NCI-H510A (cell line): Measurements from ENCODE around the gene XRCC5.
"Not testable (repeated sequence)": the region's sequence is repeated elsewhere in the genome, so short reads cannot be mapped to it uniquely, and the experiment has no call there.

Source experiments
- DNase-seq: peaks from one replicate; lab custom pipeline; 2025; lab: John Stamatoyannopoulos, UW

Gene XRCC5

DNA sequence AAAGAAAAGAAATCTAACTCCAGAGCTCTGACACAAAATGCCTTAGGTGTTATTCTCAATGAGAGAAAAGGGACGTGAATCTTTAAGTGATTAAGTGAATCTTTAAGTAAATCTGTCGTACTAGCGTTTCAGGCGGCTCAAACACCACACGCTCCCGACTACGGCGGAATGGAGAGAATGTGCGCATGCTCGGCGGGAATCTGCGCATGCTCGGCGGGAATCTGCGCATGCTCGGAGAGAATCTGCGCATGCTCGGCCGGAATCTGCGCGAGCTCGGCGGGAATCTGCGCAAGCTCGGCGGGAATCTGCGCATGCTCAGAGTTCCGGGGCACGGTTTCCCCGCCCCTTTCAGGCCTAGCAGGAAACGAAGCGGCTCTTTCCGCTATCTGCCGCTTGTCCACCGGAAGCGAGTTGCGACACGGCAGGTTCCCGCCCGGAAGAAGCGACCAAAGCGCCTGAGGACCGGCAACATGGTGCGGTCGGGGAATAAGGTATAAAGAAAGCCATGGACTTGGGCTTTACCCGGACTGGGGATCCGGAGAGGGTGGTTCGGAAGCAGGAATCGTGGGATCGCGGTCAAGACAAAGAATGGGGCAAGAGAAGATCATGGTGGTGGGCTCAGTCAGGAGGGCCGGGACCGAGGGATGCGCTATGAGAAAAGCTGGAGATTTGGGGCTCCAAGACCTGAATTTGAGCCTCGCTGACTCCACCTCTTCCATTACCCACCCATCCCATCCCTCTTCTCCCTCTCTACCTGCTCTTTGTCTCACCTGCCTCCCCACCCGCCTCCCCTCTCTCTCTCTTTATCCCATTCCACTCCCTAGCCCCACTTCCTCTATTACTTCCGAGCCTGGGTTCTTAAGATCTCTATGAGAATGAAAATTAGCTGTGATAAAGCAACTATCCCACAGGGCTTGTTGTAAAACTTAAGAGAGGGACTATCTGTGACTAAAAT lies at the start of gene XRCC5:
TSS of gene XRCC5 (plus strand) at position 382 of the 955 bp plus-strand sequence. CDS start at position 471, 89 bp downstream.
- peak; percentile 92 for DNase-seq

DNA sequence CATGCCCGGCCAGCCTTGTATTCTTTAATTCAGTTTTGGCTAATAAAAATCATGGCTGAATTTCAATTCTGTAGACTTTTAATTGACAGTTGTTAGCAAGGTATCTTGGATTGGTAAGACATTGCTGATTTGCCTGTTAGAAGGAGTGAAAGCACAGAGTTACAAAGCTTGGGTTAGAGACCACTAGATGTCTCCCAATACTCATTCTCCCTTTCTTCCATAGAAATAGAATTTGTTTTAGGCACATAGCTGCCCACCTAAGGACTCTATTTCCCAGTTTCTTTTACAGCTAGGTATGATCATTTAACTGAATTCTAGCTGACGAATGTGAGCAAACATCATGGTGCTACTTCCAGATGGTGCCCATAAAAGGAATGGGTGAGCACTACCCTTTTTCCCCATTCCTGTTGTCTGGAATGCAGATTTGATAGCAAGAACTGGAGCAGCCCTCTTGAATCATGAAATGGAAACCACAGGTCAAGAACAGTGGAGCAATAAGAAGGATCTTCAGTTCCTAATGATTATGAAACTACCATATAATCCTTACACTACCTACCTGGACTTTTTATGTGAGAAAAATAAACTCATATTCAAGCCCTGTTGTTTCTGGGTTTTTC lies 45.0 kb upstream of the XRCC5 start:
- no peak for DNase-seq

DNA sequence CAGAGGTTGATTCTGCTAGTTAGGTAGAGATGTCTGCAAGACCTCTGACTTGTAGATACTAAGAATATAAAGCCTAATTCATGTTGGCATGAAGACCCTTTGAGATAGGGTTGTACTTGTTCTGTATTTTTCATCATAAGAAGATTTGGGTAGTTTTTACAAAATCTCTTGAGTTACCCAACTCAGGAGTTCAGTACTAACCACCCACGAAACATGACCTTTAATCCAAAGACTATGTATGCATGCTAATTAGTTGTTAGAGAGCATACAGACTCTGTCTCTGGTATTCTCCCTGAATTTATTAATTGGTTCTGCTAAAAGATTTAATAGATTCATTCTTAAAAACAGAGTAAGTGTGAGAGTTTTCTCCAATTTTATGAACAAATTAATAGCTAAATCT lies 44.5 kb upstream of the XRCC5 start:
- no peak for DNase-seq

DNA sequence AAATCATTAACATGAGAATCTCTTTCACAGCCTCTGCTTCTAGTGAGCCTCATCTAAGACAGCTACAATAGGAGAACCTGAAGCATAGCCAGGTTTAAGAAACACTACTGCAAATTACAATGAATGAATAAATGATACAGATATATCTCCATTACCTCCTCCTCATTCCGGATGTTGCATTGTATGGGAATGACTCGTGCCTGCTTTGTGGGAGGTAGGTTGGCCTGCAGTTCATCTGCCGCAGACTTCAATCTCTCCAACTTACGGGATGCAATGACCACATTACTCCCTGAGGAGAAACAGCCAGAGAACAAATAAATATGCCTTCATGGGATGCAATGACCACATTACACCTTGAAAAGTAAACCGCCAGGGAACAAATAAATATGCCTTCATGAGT lies 42.9 kb upstream of the XRCC5 start:
- no peak for DNase-seq

DNA sequence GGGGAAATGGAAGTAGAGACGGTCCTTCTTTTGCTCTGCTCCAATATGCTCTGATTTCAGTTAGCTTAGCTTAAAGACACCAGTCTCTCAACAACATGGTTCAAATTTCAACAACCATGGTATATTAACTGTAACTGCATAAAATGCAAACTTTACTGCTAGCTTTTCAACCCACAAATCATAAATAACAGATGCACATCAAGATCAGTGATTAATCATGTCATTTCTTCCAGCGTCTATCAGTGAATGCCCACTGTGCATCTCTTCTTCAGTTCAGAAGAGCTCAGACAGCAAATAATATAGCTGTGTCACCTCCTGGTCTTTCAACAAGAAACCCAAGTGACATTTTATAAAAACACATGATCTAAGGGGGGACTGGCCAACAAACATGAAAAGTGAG lies 40.1 kb upstream of the XRCC5 start:
- DNase-seq: no peak

DNA sequence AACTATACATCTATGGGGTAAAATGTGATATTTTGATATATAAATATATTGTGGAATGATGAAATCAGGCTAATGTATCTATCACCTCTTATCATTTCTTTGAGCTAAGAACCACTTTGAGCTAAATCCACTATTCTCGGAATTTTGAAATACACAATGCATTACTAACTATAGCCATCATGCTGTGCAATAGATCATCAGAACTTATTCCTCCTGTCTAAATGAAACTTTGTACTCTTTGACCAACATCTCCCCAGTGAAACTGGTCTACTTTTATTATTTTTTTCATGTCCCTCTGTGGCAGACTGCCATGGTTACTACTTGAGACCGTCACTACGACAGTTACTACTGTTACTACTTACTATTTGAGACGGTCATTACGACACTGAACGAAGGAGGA lies 39.0 kb upstream of the XRCC5 start:
- DNase-seq: no peak

DNA sequence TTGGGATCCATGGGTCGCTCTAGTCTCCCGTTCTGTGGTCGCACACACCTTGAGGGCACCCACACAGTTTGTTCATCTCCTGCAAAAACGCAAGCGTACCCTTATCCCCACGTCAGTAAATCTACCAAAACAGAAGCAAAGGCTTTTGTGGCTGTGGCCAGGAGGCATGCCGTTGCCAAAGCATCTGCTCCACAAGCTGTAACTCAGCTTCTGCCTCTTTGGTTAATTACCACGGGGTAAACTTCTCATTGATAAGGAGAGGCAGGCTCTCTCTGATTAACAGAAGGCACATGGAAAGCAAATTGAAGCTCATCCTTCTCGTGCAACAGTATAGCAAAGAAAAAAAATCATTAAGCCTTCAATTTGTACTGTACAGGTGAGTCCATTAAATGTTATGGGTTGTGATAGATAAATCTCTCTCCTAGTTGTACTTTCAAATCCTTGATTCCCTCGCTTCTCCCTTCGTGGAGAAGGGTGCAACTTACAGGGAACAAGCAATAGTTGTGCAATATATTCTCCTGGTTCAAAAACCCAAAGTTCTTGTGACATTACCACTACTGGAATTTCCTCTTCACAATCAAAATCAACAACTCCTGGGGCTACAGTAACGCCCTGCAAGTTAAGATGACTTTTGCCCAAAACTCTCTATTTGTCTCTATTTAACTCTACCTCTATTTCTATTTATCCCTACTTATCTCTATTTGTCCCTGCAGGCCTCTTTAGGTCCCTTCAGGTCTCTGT lies 37.9 kb upstream of the XRCC5 start:
- no peak for DNase-seq

DNA sequence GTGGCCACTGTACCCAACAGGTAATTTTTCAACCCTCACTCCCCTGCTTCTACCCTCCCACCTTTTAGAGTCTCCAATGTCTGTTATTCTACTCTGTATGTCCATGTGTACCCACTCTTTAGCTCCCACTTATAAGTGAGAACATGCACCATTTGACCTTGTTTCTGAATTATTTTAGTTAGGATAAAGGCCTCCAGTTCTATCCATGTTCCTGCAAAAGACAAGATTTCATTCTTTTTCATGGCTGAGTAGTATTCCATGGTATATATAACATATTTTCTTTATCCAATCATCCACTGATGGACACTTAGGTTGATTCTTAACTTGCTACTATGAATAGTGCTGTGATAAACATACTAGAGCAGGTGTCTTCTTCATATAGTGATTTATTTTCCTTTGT lies 36.7 kb upstream of the XRCC5 start:
- DNase-seq: no peak

DNA sequence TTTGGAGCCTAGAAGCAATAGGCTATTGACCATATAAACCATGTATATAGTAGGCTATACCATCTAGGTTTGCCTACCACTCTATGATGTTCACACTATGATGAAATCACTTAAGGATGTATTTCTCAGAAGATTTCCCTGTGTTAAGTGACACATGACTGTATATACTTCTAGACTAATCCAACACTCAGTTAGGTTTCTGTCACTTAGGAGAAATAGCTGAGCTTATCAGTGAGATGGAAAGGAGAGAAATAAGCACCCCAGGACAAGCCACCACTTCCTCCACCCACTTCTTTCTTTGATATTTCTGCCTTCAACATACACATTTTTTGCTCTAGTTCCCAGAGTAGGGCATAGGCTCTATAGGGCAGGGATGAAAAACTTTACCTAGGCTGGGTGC lies 35.4 kb upstream of the XRCC5 start:
- DNase-seq: no peak

DNA sequence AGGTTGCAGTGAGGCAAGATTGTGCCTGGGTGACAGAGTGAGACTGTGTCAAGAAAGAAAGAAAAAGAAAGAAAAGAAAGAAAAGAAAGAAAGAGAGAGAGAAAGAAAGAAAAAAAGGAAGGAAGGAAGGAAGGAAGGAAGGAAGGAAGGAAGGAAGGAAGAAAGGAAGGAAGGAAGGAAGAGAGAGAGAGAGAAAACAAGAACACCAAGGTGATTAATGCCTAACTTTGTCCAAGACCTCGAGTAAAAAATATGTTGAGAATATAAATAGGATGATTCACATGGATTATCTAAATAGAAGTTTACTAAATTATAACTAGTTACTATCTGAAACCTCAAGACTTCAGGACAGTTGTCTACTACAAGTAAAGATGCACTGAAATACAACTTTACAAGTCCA lies 34.8 kb upstream of the XRCC5 start:
- no peak for DNase-seq

DNA sequence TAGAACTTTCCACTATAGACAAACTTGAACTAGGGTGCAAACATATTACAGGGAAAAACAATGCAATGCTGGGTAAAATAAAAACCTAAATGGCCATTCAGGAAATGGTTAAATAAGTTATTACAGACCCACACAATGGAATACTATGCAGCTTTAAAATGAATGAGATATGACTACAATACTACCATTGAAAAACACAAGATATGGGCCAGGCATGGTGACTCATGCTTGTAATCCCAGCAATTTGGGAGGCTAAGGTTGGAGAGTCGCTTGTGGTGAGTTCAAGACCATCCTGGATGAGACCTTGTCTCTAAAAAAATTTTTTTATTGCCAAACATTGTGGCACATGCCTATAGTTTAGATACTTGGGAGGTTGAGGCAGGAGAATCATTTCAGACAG lies 34.4 kb upstream of the XRCC5 start:
- DNase-seq: no peak

DNA sequence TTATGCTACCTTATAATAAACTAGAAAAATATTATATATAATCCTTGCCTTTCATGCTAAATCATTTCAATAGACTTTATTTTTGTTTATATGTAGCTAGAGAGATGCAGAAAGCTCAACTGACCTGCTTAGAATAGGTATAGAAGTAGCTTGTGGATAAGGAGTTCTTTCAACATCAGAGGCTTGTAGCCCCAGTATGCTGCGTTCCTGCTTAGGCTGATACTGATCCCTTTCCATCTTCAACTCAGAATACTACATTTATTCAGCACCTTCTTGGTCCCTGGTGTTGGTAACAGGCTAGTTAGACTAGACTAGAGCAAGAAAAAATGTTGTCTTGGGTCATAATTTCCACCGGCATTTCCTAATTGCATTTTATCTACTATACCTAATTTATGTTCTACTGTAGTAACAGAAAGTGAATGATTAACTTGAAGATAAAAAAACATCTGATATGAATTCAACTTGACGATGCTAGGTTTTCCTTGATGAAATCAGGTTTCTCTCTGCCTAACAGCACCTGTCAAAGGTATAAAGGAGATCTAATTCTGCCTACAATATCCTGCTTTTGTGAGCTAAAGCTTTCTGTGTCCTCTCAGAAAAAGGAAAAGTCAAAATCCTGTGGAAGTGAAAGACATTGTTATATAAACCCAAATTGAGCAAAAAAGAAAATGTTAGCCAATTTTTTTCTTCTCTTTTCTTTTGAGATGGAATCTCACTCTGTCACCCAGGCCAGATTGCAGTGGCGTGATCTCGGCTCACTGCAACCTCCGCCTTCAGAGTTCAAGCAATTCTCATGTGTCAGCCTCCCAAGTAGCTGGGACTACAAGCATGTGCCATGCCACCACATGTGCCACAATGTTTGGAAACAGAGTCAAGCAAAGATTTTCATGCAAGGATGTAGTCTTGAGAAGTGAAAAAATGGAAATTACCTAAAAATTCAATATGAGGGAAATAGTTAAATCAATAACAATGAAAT lies 33.4 kb upstream of the XRCC5 start:
- no peak for DNase-seq

DNA sequence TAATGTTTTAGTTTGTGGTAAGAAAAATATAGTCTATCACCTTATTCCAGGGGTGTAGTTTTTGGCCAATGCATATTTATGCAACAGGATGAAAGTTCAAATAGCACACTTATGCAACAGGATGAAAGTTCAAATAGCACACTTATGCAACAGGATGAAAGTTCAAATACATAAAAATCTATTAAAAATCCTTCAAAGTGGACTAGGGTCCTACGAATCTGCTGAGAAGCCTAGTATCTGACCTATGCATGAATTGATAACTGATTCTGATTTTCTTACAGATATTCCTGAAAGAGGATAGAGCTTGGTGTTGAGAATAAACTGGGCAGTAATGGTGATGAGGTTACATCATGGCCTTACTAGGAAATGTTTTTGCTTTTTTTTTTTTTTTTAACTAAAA lies 30.4 kb upstream of the XRCC5 start:
- no peak for DNase-seq

DNA sequence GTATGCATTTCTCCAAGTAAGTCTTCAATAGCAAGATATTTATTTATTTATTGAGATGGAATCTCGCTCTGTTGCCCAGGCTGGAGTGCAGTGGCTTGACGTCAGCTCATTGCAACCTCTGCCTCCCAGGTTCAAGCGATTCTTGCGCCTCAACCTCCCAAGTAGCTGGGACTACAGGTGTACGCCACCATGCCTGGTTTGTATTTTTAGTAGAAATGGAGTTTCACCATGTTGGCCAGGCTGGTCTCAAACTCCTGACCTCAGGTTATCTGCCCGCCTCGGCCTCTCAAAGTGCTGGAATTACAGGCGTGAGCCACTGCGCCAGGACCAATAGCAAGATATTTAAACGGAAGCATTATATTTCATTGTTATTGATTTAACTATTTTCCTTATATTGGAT lies 29.1 kb upstream of the XRCC5 start:
- DNase-seq: not testable (repeated sequence)

DNA sequence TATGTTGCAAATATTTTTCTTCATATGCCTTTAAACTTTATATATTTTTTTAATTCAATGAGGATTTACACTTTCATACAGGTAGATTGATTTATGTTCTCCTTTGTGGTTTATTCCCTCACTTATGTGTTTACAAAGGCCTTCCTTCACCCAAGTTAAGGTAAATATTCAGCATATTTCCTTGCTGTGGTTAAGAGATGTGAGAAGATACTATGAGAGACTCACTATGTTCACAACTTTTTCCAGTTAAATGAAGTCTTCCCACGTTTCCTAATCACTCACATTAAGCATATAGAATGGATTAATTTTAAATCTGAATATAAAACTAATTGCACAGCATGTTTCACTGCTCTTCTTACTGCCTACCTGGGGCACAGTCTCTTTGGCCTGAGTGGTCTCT lies 28.1 kb upstream of the XRCC5 start:
- DNase-seq: no peak

DNA sequence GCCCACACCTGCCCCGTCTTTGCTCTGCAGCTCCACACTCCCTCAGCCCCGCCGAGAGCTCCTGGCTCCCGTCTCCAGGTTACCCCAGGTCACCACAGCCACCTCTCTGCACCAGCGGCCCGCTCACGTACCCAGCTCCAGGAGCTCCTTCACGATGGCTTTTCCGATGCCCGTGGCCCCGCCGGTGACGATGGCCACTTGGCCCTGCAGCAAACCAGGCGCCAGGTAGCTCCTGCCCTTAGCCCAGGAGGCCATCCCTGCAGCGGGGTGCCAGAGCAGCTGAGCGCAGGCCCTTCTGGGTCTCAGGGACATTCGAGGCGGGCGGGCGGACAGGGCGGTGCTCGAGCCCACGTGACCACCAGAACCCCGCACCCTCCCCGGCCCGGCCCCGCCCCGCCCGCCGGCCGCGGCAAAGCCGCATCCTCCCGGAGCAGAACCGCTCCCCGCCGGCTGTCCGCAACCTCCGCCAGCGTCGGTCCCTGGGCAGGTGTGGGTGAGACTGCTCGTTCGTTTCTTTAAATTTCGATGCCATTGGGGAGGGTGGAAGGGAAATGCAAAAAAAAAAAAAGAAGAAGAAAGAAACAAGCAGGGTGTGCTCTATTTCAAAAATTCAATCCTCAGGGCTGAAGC lies 27.5 kb upstream of the XRCC5 start, which contains the start of the genes PECR and TMEM169:
TSS of gene PECR (minus strand) at position 323 of the 630 bp plus-strand sequence. CDS start at position 255, 68 bp downstream.
TSS of gene TMEM169 (plus strand) at position 433 of the 630 bp plus-strand sequence. CDS start 14,045 bp downstream, outside the sequence.
- DNase-seq: peak; percentile 87

DNA sequence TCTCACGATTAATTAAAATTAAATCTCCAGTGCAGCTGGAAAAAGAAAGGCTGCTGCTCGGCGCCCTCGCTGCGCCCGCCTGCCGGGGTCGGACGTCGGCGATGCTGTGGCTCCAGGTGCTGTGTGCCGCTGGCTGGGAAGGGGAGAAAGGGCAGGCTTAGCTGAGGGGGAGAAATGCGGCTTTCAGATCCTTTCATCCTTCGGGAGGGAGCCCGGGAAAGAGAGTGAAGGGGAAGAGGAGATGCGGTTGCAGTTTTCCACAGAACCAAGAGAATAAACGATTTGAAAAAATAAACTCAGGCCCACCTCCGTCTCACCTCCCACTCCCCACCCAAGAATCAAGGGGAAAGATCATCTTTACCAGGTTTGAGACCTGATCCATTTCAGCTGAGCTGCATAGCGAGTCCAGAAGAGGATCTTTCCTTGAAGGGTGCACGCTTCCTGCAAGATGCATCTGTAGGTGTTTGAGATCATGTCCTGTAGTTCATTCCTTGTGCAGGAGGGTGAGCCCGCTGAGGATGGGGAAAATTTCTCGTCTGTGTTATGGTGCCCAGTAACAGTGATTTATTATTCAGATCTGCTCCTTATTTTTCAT lies 26.9 kb upstream of the XRCC5 start:
- DNase-seq: no peak

DNA sequence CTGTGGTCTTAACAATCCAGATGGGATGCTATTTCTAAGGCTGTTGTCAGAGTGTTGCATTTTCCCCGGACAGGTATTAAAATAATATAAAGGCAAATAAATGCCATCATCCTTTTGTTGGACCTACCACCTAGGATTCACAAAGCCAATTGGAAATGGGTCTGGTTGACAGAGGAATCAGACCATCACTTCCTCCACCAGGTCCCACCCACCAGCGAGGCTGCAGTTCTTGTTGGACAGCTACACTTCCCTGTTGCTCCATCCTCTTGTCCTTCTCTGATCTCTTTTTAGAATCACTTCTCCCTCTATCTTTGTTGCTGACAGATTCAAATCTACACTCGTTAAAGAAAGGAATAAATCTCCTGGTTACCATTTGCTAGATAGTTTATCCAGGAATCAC lies 26.3 kb upstream of the XRCC5 start:
- DNase-seq: peak; percentile 30

DNA sequence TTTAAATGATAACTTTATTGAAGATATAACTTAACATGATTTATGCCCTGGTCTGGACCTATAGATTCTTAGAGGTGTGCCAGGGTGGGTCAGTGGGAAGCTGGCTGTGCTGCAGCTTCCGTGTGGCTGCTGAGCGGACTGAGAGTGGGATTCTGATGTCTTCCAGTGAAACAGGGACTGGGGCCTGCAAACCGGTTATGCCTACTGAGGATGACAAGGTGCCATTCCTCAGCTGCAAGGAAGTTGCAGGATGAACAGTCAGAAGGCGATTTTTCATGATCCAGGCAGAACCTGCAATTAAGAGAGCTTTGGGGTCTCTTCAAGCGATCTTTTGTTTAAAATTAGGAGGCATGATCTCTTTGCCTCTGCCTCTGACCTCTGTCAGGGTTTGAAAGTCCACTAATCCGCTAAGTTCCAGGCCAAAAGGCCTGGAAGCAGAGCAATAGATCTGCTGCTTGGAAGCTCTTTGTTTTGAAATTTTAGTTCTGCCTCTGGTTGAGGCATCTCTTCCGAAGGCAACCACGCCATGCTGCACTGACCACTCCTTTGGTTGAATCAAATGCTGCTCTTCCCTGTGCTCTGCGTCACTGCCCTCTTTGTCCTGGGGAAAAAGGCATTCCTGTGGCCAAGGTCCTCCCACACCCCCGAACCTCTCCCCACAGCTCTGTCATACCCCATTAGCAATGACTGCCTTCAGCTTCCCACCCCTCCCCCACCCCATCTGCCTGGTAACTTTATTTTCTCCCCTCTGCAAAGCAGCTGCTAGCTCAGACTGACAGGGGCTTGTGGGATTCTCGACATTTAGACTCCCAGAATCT lies 25.5 kb upstream of the XRCC5 start:
- peak; percentile 67 for DNase-seq
